CD4-positive, alpha-beta T cell treated with Interleukin-1 beta for 1 hour (primary cell): Measurements from ENCODE around the gene SUPT3H.
"Not testable (repeated sequence)": the region's sequence is repeated elsewhere in the genome, so short reads cannot be mapped to it uniquely, and the experiment has no call there.

Experiments used
- DNase-seq, 2 donors: peaks; one replicate each; pipeline ENCODE4 v3.0.0-alpha.2; 2020 to 2022

The SUPT3H gene

GRCh38 chr6:45104429-45104828, 273.3 kb downstream of the SUPT3H start:
- DNase-seq: no peak

DNA sequence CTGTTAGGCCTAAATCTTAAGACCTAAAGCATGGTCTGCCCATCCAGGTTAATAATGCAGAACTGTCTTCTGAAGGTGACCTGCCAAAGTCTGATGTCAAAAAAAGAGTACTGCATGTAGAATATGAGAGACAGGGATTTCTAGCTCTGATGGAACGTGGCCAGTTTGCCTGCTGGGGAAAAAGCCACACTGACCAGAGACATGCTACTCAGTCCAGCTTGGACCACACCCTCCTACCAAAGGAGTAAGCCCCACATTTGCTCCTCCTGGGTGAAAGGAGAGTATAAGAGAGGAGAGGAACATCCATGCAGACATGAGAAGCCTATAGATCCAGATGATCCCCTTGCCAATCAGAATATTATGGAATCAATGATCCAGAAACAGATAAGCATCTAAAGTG, 279.5 kb downstream of the SUPT3H start:
- DNase-seq: no peak

- DNase-seq: no peak
Observed at GRCh38 chr6:45094831-45095230, 282.9 kb downstream of the SUPT3H start.

- DNase-seq: no peak
Observed at GRCh38 chr6:45092135-45092534, 285.6 kb downstream of the SUPT3H start.

- no peak for DNase-seq
Observed at GRCh38 chr6:45086360-45087084, 291.2 kb downstream of the SUPT3H start.

DNA sequence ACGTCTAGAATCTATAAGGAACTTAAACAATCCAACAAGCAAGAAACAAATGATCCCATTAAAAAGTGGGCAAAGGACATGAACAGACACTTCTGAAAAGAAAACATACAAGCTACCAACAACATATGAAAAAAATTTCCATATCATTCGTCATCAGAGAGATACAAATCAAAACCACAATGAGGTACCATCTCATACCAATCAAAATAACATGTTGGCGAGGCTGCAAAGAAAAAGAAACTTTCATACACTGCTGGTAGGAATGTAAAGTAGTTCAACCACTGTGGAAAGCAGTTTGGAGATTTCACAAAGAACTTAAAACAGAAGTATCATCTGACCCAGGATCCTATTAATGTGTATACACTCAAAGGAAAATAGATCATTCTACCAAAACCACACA, 293.5 kb downstream of the SUPT3H start:
- peak in 1 of 2 donors; percentile 1 for DNase-seq

- no peak for DNase-seq
Observed at GRCh38 chr6:45082091-45082490, 295.6 kb downstream of the SUPT3H start.

GRCh38 chr6:45081634-45082033, 296.1 kb downstream of the SUPT3H start:
- no peak for DNase-seq

GRCh38 chr6:45078432-45078831, 299.3 kb downstream of the SUPT3H start:
- DNase-seq: no peak

DNA sequence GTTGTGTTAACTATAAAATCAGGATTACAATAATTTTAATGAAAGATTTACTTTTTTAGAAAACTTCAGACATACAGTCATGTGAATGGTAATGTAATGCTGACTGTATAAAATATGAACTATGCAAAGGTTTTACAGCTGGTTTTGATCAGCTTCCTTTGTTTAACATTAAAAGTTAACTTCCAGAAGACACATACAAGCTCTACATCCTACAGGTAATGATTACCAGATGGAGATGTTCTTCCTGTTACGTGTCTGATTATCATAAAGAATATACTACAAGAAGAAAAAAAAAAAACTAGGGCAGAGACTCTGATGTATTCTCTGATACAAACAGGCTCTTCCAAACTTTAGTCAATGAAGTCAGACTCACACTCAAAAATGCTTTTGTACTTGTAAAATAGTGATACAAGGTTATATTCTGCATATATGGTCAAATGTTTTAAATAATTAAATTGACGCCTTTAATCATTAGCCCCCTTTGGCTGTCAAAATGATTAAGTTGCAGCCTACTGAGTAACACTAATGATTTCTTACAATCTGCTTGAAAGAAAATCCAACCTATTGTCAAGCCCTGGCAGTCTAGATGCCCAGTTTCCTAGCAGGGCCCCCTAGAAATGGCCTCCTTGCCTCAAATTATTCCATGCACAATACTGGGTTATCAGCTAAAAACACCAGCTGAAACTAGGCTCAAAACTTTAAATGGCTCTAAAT, 301.4 kb downstream of the SUPT3H start:
- no peak for DNase-seq

DNA sequence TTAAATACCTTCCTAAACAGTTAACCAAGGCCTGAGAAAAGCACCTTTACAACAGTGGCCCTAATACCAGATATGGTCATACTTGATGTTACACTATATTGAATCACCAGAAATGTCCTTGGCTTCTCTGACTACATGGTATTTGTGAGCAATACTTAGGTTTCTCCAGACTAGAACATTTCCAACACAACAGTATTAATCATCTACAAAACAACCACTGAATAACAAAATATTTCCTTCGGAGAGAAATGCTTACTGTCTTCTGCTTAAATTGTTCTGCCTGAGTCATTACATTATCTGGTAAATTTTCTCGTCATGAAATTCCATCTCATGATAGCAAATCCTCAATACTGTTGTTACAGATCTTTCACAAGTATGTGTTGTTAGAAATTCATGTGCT, 302.5 kb downstream of the SUPT3H start:
- DNase-seq: no peak

- DNase-seq: no peak
Observed at GRCh38 chr6:45074439-45074838, 303.3 kb downstream of the SUPT3H start.

DNA sequence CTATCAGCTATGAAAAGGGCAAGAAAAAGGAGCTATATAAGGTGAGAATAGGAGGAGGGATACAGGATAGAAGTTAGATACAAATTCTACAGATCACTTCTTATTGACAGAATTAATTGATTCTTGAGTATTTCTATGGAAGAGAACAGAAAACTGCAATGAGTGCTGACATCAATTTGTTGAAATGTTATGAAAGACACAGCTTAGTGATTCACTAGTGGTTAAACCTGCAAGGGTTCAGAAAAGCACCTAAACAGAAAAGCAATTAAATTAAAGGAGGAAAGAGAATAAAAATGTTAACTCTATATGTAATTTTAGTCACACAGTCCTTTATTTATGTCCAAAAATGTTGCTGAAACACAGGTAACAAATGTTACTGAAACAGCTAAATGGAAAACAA, 304.0 kb downstream of the SUPT3H start:
- DNase-seq: no peak

GRCh38 chr6:45072673-45073072, 305.1 kb downstream of the SUPT3H start:
- DNase-seq: no peak

- DNase-seq: no peak
Observed at GRCh38 chr6:45072016-45072415, 305.7 kb downstream of the SUPT3H start.

GRCh38 chr6:45069091-45069490, 308.6 kb downstream of the SUPT3H start:
- no peak for DNase-seq

- DNase-seq: not testable (repeated sequence)
Observed at GRCh38 chr6:45067446-45067845, 310.3 kb downstream of the SUPT3H start.

- DNase-seq: peak; percentile 3 to 10
Observed at GRCh38 chr6:45062659-45063058, 315.1 kb downstream of the SUPT3H start.

GRCh38 chr6:45057711-45058110, 320.0 kb downstream of the SUPT3H start:
- no peak for DNase-seq

- DNase-seq: peak in 1 of 2 donors; percentile 9
Observed at GRCh38 chr6:45054610-45055009, 323.1 kb downstream of the SUPT3H start.

GRCh38 chr6:45052325-45052724, 325.4 kb downstream of the SUPT3H start:
- no peak for DNase-seq

DNA sequence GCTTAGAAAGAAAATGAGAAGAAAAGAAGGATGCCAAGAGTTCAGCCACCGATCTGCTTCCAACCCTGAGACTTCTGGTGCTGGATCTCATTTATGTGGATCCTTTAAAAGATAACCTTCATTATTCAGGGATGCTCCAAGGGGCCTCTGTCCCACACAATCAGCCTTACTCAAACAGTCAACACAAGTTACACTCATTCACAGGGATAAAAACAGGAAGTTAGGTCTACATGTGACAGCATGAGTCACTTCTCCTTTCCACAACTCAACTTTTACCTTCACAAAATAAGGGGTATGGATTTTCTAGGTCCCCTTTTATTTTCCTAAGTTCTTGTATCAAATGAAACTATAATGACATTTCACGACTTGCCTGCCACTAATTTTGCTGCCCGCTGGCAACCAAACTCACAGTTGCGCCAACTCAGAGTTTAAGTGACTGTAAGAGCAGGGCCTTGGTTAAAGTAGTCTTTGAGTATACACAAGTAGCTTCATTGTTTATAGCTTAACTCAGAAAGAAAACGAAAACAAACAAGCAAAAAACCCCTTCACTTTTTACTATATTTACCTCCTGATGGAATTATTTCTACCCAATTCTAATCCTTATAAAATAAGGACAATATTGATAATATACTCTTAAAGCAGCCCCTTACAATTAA, 328.4 kb downstream of the SUPT3H start:
- DNase-seq: no peak

- DNase-seq: no peak
Observed at GRCh38 chr6:45047573-45047972, 330.2 kb downstream of the SUPT3H start.

DNA sequence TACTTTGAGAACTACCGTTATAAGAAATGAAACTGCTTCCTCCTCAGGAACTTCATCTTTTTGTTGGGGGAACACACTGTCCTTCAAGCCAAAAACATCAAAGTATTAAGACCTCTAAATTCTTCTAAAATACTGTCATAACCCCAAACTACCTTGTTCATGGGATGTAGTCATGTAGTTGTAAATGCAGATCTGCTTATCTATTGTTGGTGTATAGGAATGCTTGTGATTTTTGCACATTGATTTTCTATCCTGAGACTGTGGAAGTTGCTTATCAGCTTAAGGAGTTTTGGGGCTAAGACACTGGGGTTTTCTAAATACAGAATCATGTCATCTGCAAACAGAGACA, 332.5 kb downstream of the SUPT3H start:
- no peak for DNase-seq
